Measurements from ENCODE around the gene KIF7.
A peak's percentile ranks its signal among the peaks of the same experiment; 100 is the strongest.

KIF7 gene

GRCh38 chr15:89675606-89676005 lies 20.3 kb upstream of the KIF7 start:
- in situ Hi-C loops (cut with MboI; ENCODE audit: low sequenced_read_pairs, unreplicated experiment) = no loop called here
- no peak for TF ChIP-seq CTCF (IDR thresholded peaks at IDR 0.05; ENCODE audit: borderline replicate concordance, control extremely low read depth, extremely low read depth, insufficient read depth, missing control alignments)
- DNase-seq (ENCODE audit: low spot score) = no peak

- TF ChIP-seq CTCF (IDR thresholded peaks at IDR 0.05; ENCODE audit: borderline replicate concordance, control extremely low read depth, extremely low read depth, insufficient read depth, missing control alignments) = no peak
- in situ Hi-C loops (cut with MboI; ENCODE audit: low sequenced_read_pairs, unreplicated experiment) = no loop called here
- DNase-seq (ENCODE audit: low spot score) = no peak
Observed at GRCh38 chr15:89674526-89674925, 19.3 kb upstream of the KIF7 start.

GRCh38 chr15:89673165-89673512 lies 17.9 kb upstream of the KIF7 start:
- DNase-seq (ENCODE audit: low spot score) = peak; percentile 69
- in situ Hi-C loops (cut with MboI; ENCODE audit: low sequenced_read_pairs, unreplicated experiment) = no loop called here
- TF ChIP-seq CTCF (IDR thresholded peaks at IDR 0.05; ENCODE audit: borderline replicate concordance, control extremely low read depth, extremely low read depth, insufficient read depth, missing control alignments) = peak; percentile 51

GRCh38 chr15:89672221-89673164 lies 17.2 kb upstream of the KIF7 start:
- in situ Hi-C loops (cut with MboI; ENCODE audit: low sequenced_read_pairs, unreplicated experiment) = no loop called here
- DNase-seq (ENCODE audit: low spot score) = peak; percentile 19
- no peak for TF ChIP-seq CTCF (IDR thresholded peaks at IDR 0.05; ENCODE audit: borderline replicate concordance, control extremely low read depth, extremely low read depth, insufficient read depth, missing control alignments)

DNA sequence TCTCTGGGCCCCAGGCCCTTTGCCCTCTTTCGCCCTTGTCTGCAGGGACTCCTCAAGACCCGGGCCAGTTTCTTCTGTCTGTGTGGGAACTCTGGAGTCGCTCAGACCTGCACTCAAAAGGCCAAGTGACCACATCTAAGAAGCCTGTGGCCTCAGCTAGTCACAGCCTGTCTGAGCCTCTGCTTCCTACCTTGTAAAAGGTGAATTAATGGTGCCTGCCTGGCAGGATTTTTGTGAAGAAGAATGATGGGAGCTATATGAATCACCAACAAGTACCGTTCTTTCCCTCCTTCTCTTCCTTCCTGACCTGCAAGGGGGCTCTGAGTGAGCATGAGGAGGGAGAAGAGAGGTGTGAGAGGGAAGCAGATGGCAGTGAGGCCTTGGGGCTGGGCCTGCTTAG lies 16.4 kb upstream of the KIF7 start:
- peak; percentile 21 for DNase-seq (ENCODE audit: low spot score)
- in situ Hi-C loops (cut with MboI; ENCODE audit: low sequenced_read_pairs, unreplicated experiment) = no loop called here
- no peak for TF ChIP-seq CTCF (IDR thresholded peaks at IDR 0.05; ENCODE audit: borderline replicate concordance, control extremely low read depth, extremely low read depth, insufficient read depth, missing control alignments)

DNA sequence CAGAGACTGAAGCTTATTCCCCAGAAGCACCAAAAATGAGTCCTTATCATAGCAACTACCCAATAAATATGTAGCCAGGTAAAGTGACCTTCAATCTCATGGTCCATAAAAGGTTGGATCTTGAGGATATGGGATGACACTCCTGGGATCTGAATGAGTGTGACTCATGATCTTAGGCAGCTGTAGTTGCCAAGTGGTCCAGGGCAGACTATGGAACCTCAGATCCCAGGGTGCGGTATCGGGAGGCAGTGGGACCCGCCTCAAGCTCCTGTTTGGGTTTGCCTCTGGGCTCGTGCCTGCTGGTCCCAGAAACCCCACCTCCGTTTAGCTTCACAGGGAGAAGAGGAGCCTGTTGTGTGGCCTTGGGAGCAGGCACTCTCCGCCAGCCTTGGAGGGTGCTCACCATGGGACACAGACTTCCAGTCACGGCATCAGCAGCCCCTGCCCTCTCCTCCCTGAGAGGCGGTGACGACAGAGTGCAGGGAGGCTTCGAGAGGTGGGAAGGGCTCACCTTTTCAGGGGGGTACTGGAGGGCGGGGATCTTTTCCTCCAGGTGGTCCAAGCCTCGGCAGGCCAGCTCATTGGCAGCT lies 15.8 kb upstream of the KIF7 start:
- in situ Hi-C loops (cut with MboI; ENCODE audit: low sequenced_read_pairs, unreplicated experiment) = no loop called here
- DNase-seq (ENCODE audit: low spot score) = no peak
- no peak for TF ChIP-seq CTCF (IDR thresholded peaks at IDR 0.05; ENCODE audit: borderline replicate concordance, control extremely low read depth, extremely low read depth, insufficient read depth, missing control alignments)

Data from GM13976 (cell line).